Activated CD4-positive, alpha-beta T cell treated with anti-CD3 and anti-CD28 coated beads for 48 hours (primary cell): ENCODE results near the gene TMED10.

Experiments used
- DNase-seq: peaks from one replicate; pipeline ENCODE4 v3.0.0-alpha.2; 2020

The TMED10 gene

DNA sequence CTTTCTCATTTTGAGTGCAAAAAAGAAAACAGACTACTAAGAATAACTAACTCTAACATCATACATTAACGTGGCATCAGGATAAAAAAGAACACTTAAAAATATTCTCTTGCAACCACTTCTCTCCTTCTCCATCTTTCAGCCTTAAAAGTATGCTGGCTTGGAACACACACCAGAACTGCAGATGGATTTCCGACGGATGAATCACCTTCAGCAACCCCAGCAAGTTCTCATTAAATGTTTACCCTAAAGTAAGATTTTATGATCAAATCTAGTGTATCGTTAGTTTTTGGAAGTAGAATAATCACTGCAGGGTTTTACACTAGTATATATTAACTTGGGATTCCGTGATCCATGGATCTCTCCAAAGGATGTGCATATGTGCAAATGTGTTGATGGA, 50.8 kb downstream of the TMED10 start:
- no peak for DNase-seq

DNA sequence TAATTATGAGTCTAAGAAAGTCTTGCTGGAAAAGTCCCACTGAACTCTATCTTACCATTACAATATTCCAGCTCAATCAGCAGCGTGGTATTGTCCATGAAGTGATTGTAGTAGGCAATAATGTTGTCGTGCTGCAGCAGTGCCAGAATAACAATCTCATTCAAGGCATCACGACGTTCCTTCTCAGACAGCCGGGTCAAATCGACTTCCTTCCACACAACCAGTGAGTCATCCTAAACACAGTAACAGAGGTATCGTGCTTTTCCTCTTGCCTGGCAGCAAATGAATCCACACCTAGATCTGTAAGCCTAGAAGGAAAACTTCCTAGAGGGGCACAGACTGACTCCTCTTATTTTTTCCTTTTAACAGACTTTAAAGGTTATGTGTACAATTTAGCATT, 52.4 kb downstream of the TMED10 start:
- peak; percentile 34 for DNase-seq

DNA sequence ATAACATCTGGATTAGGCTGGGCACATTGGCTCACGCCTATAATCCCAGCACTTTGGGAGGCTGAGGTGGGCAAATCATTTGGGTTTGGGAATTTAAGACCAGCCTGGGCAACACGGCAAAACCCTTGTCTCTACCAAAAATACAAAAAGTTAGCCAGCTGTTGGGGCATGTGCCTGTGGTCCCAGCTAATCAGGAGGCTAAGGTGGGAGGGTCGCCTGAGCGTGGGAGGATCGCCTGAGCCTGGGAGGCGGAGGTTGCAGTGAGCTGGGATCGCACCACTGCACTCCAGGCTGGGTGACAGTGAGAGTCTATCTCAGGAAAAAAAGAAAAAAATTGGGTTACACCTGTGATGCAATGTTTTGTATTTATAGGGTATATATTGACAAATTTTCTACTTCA, 54.9 kb downstream of the TMED10 start:
- no peak for DNase-seq

DNA sequence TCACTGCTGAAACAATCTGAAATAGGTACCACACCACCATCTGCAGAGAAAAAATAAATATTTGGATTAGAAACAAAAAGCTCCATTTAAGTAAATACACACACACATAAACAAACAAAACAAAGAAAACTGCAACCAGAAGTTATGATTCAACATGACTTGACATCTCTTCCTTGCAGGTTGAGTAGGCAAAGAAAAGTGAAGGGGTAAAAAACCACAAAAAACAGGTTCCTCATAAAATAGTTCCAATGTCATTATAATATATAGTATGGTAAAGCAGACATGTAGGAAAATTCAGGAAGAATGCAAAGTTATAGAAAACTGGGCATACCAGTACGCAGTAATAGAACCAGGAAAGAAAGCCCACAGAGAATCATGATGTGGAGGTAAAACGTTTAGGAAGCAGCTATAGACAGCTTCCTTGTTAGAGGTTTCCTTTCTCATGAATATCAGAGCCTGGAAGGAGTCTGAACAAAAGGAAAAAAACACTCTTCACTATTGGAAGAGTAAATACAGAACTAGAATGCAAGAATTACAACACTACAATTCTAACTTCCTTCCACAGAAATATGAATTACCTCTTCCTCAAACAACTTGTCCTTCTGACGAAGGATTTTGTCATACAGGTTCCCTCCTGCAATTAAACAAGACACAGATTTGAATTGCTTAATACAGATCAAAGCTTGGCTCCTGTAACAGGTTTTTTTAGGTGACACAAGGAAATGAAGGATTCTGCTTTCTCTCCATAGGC, 55.7 kb downstream of the TMED10 start:
- no peak for DNase-seq

DNA sequence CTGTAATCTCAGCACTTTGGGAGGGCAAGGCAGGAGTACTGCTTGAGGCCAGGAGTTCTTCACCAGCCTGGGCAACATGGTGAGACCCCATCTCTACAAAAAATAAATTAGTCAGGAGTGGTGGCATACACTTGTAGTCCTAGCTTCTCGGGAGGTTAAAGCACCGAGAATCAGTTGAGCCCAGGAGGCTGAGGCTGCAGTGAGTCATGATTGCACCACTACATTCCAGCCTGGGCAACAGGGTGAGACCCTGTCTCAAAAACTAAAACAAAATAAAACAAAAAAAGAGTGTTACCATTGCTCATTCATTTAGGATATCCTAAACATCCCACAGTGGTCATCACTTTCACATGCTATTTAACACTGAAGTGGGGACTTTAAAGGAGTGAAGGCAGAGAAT, 57.4 kb downstream of the TMED10 start:
- no peak for DNase-seq

DNA sequence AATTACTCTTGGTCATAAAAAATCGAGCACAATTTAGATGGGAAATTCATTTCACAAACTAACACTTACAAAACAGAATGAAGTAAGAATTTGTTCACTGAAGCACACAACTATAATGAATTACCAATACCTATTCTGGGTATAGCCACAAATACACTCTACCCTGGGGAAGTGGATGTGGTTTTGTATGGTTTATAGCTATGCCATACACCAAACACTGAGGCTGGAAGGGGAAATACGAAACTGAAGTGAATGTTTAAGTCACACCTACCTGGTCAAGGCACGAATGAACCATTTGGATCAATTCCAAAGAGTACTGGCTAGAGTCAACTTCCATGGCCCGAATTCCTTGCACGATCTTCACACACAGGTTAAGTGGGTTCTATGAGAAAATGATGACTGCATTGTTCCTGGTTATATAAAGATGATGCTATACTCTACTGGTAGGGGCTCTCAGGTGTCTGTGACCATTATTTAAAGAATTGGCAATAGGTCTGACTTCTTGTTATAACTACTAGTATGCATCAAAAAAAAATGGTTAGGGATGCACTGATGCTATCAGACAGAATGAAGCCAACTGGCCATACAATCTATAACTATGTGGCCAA, 62.4 kb downstream of the TMED10 start:
- no peak for DNase-seq

- no peak for DNase-seq
These were observed 66.5 kb downstream of the TMED10 start for GRCh38 chr14:75109877-75110276.

GRCh38 chr14:75107186-75107585, 69.2 kb downstream of the TMED10 start:
- DNase-seq = no peak

DNA sequence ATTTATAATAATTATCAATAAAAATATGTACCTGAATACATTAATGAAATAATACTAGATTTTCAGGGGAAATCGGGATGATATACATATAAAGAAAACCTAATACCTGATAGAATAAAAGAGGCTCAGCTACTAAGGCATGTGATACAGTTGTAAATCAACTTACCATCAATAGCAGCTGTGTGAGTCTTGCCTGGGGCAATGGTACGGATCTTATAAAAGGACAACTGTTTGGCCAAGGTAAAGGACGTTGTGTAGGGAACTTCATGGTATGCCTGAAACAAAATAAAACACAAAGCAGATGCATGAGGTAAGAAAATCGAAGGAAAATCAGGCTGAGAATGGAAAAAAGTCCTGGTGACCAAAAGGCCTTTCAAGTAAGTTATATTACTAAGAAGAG, 74.9 kb downstream of the TMED10 start:
- no peak for DNase-seq

GRCh38 chr14:75098682-75099081, 77.7 kb downstream of the TMED10 start:
- DNase-seq = no peak

GRCh38 chr14:75098212-75098611, 78.2 kb downstream of the TMED10 start:
- DNase-seq = no peak

- DNase-seq = no peak
These were observed 79.5 kb downstream of the TMED10 start for GRCh38 chr14:75096959-75097358.

GRCh38 chr14:75095690-75096089, 80.7 kb downstream of the TMED10 start:
- DNase-seq = no peak

DNA sequence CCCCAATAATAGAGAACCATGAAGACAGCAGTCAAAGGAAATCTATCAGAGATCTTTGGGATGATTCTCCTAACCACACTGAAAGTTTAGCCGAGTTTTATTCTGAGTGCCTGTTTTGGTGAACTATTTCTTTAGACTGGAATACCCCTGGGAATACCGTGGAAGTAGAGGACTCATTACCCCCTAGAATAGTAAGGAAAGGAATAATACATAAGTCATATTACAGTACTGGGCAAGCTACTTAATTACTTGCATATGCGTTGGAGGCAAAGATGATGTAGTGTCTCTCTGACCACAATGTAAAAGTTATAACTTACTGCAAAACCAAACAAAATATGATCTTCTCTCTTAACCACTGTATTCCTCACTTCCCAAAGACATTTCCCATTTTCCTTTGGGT, 81.5 kb downstream of the TMED10 start:
- DNase-seq = no peak

DNA sequence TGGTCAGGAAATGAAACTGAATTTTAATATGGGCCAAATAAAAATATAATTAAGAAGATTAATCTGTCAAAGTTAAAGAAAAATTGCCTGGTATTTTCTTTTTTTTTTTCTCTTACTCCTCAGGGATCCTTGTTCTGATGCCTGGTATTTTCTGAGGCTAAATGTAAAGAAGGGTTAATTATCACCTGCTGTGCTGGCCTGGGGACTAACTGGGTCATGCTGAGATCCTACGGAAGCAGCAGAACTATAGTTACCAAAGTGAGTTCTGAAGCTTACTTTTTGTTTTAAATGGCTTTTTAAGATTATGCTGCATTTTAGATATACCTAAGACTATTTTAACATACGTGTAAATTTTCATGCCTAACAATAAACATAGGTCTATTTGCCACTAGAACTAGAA, 83.7 kb downstream of the TMED10 start:
- DNase-seq = no peak

DNA sequence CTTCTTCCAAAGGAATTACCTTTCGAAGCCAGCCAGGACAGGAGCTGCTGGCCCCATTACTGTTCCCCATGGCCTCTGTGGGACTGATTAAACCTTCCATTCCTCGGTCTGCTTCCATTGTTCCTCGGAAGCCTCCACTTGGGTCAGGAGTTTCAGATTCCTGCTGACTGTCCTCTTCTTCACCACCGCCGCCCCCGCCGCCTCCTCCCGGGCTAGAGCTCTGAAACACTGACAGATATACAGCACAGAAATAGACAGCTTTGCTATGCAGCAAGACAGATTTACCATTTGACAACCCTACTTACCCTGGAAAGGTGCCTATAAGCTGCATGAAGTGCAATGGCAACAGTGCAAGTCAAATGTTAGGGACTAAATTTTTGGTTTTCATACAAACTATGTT, 85.2 kb downstream of the TMED10 start:
- DNase-seq = no peak

- no peak for DNase-seq
These were observed 86.1 kb downstream of the TMED10 start for GRCh38 chr14:75090353-75090752.

DNA sequence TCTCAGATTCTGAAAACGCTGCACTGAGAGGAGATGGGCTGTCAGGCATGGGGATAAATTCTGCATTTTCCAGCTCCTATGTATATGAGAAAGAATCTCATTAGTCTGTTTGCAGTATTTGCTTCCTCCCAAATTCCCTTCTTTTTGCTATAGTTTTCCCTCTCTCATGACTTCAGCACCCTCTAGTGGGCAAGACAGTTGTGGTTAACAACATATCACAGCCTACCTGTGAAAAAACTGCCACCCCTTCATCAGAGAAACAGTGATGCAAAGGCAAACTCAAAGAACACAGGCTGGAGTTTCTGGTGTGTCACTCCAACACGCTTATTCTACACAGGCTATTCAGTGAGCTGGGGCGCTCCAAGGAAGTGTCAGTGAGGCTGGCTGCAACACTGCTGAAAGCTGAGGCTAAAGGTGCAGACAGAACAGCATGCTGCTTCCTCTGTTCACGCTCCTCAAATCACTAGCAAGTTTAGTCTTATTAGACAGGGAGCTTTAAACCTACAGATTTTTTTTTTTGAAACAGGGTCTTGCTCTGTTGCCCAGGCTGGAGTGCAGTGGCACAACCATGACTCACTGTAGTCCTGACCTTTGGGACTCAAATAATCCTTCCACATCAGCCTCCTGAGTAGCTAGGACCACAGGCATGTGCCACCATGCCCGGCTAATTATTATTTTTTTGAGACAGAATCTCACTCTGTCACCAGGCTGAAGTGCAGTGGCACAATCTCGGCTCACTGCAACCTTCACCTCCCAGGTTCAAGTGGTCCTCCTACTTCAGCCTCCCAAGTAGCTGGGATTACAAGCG, 87.6 kb downstream of the TMED10 start:
- DNase-seq = peak; percentile 40

GRCh38 chr14:75088153-75088552, 88.3 kb downstream of the TMED10 start:
- no peak for DNase-seq

DNA sequence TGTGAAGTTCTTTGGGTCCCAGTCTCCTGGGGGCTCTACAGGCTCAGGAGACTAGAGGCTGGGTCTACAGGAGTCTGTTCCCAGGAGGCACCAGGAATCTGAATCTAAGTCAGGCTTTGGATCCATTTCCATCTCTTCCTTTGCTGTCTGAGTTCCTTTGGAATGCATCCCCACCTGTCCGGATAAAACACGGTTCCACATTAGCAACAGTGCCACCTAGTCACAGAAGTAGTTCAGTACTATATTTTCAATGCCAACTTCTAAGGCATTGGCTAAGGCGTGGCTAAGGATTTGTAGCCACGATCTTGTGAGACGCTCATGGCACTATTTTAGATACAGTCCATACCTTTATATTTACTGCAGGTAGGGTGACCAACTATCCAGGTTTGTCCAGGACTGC, 91.9 kb downstream of the TMED10 start:
- no peak for DNase-seq

GRCh38 chr14:75083271-75083670, 93.1 kb downstream of the TMED10 start:
- no peak for DNase-seq

GRCh38 chr14:75081660-75082229, 94.7 kb downstream of the TMED10 start:
- DNase-seq = no peak
